Activated CD8-positive, alpha-beta memory T cell treated with anti-CD3 and anti-CD28 coated beads, Interleukin-2, amount 50 U/mL, for 48 hours (primary cell): ENCODE measurements around the gene BHLHE23.
A peak's percentile ranks its signal among the peaks of the same experiment; 100 is the strongest.

ENCODE experiments used
- DNase-seq: peaks from one replicate; pipeline ENCODE4 v3.0.0-alpha.2; 2020

The BHLHE23 gene

DNA sequence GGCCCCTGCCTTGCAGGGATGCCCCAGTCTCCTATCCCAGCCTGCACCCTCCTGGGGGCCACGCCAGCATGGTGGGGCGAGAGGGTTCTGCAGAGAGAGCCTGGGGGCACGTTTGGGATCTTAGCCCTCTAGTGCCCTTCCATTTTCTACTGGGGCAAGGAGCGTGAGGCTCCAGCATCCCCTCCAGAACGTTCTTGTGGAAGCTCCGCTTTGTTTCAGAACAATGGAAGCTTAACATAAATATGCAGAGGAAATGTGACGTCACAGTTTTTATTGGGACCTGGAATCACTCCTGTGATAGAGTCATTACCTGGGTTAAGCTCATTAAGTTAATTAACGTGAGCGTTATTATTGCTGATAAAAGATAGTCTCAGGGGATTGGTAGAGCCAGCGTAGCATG lies 19.6 kb downstream of the BHLHE23 start:
- DNase-seq = no peak

DNA sequence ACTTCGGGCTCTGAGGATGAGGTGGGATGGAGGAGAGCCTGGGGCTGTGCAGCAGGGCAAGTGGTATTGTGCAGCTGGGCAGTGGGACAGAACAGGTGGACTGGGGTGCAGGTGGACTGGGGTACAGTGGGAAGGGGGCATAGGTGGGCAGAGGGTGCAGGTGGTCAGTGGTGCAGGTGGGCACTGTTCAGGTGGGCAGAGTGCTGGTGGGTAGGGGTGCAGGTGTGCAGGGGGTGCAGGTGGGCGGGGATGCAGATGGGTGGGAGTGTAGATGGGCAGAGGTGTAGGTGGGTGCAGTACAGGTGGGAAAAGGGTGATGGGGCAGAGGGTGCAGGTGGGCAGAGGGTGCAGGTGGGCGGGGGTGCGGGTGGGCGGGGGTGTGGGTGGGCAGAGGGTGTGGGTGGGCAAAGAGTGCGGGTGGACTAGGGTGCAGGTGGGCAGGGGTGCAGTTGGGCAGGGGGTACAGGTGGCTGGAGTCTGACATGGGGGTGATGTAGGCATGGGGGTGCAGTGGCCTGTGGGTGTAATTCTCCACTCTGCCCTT lies 20.4 kb downstream of the BHLHE23 start:
- no peak for DNase-seq

DNA sequence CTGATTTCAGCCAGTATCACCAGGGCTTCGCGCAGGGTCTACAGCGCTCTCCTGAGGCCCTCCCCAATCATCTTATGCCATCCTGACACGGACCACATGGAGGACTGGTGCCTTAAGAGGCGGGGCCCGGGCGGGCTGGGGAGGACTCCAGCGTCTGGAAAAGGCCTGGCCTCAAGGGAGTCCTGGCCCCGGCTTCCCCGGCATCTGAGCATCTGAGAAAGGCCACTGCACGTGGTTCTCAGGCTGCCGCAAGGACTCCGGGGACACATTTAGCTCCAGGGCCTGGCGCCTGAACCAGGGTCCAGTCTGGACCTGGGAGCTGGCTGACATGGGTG lies 21.4 kb downstream of the BHLHE23 start:
- DNase-seq = no peak

DNA sequence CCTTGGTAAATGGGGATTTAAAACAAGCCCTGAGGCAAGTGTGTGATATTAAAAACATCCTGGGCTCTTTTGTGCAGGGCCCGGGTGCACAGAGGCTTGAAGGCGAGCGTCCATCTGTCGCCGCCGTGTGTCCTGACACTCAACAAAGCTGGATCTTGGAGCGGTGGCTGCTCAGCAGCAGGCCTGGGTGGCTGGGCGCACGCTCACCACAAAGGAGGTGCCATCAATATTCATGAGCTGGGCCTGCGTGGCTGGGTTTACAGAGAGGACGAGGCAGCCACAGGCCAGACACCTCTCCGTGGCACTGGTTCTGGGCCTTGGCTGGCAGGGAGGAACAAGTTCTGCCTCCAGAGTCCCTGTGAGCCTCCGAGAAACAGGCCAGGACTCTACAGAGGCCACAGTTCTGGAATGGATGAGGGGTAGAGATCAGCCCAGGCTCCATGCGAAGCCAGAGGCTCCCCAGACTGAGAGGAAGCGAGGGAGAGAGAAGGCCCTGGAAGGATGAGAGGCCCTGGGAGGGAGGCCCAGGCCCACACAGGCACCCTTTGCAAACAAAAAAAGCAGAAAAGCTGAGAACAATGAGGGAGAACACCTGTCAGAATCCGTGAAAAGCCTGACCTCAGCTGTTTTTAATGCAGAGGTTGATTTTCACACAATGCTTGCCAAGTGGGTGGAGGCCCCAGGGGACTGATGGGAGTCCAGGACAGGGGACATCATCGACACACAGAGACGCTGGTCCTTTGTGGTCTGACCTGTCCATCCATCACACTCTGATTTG lies 21.9 kb downstream of the BHLHE23 start:
- DNase-seq = no peak

DNA sequence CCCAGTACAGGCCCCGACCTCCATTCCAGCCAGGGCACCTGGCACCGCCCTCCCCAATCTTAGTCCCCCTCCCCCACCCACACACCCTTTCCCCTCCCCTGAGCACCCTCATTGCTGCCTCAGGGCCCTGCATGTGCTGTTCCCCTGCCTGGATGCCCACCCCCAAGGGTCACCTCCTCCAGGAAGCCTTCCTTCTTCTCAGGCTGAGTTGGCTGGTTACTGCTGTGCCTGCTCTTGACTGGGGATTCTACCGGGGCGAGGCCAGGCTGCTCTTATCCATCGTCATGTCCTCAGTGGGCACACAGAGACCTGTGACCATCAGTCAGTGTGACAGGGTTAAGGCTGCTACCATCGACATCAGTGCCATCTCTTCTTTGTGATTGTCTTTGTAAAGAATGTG lies 23.6 kb downstream of the BHLHE23 start:
- no peak for DNase-seq

DNA sequence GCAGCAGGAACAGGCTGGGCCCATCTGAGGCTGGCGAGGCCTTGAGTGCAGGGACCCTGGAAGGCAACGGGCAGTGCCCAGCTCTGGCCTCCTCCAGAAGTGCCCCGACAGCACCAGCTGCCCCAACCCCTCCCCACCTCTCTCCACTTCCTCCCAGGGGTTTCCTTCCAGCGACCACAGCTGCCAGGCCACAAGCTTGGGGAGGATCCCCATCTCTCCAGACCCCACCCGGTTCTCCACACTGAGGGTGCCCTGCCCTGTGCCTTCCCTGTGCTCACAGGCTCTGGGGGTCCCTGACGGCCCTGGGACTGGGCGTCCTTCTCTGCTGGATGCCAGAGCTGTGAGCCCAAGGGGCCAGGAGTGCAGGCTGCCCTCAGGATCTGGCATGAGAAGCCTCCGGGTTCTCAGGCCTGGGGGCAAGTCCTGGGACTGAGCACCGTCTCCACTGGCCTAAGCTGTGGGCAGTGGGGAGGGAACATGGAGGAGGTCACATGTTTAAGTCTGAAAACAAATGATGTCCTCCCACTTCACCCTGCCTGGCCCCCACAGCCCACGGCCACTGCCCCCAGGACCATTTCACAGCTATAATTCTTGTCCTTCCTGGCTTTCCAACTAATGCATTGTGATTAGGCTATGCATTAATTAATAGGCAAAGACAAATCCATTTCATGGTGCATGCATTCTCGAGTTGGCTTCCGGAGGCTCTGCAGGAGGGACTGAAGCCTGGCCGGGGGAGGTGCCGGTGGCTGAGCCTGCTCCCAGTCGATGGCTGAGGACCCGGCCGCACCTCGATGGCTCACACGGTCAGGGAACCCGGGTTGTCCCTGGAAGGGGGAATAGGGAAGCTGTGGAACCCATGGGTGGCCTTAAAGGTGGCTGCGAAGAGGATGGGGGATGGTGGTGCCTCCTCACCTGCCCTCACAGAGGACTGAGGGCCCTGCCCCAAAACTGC lies 24.4 kb downstream of the BHLHE23 start:
- DNase-seq = no peak

DNA sequence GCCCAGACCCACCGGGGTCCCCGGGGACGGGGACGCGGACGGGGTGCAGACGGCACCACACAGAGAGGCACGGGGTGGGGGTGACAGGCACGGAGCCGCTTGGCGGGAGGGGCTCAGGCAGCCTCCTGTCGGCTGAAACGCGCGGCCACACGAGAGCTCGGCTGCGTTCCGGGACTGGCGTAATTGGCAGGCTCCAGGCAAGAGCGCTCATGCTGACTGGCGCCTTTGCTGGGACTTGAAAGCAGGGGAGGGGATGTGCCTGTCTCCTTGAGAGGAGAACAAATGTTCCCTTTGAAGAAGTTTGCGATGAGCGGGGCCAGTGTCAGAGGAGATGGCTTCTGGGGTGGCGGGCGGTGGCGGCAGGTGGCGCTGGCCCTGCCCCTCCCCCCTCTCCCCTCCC lies 25.8 kb downstream of the BHLHE23 start:
- DNase-seq = no peak

DNA sequence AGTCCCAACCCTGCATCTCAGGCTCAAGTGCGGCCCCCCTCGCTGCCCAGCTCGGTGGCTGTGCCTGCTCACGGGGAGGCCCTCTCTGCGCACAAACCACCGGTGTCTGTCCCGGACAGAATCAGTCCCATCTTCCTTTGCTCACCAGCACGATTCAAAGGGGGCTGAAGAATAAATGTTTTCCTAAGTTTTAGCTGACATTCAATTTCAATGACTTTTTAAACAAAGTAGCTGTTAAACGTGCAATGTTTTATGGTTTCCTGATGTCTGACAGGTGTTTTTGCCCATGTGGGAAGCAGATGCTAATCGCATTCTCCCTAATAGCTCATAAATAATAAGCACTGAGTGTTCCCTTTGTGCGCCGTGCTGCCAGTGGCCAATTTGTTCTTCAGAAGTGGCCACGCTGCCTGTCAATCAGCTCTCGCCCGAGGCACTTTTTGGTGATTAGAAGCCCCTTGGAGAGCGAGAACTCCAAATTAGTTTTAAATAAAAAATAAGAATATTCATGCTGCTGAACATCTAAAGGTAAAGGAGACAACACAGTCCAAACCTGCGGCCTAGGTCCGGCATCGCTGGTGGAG lies 26.3 kb downstream of the BHLHE23 start:
- DNase-seq = no peak

DNA sequence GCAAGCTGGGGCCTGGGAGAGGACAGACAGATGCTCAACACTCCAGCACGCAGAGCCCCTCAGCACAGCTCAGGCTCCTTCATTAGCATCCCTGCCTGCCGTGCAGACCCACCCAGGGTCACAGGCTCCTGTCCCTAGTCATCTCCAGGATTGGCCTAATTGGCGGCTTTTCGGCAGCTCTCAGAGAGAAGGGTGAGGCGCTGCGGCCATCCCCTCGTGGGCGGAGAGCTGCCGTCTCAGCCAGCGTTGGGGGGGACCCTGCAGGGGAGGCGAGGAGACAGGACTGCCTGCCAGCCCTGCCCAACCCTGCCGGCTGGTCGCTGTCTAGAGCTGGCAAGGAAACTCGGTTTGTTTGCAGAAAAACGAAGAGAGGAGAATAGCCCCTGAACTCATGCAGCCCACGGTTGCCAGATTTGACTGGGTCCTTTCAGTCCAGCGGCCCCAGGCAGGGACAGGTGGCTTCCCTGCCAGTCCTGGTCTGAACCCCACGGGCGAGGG lies 26.8 kb downstream of the BHLHE23 start:
- no peak for DNase-seq

DNA sequence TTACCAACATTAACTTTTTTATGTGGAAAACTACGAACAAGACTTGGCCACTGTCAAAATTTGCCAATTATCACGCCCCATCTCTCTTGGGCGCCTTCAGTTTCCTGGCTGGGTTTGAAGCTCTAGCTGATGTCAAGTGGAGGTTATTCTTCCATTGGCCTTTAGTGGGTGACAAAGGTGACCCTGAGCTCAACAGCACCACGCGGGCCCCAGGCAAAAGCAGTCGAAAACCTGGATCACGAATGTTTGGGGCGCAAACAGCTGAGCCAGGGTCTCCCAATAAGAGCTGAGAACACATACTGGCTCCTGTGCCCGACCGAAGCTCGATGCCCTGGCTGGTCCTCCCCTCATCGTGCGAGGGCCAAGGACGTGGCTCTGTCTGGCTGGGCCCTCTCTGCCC lies 27.5 kb downstream of the BHLHE23 start:
- DNase-seq = no peak

DNA sequence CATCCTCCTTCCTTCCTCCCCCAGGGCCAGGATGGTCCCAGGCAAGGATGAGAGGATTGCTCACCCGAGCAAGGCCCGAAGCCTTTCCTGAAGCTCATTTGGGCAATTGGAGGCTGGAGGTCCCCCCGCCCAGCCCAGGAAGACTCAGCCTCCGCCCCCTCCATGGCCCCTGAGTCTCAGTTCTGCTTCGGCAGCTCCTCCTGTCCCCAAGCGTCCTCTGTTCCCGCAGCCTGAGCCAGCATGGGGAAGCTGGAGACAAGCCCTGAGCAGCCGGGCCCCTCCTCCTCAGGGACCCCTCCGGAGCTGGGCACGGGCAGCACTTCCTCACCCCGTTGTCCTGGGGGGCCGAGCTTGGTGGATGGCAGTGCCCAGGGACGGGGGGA lies 28.2 kb downstream of the BHLHE23 start:
- no peak for DNase-seq

DNA sequence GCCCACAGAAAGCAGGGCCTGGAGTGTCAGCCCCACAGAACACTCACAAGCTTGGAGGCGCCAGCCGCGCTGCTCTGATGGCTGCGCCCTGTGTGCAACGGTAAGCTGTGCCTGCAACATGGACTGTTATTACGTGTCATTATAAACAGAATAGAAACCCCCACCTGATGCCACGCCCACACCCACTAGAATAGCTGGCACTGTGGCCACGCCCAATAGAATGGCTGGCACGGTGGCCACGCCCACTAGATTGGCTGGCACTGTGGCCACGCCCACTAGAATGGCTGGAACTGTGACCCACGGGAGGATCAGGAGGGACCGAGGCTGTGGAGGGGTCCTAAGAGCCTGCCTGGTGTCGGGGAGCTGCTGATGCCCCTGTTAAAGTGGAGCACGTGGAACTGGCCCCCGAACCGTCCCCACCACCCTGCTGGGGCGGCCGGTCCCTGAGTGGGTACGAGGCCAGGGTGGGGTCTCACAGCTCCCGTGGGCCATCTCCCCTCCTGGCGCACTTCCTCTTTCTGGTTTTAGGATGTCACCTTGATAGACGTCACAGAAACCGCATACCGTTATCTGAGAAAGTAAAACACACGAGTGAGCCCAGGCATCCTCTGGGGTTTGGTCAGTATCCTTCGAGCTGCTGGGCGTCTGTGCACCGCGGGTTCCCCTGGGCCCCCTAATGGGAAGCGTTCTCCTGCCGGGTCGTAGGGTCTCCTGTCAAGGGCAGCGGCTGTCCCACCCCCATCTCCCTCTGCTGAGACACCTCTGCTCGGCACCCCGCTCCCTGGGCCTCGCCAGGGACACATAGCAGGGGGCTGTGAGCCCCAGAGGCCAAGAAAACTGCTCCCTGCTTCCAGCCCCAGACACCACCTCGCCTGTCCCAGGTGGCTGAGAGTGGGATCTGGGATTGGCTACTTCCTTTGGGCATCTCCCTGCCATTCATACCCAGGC lies 28.9 kb downstream of the BHLHE23 start:
- DNase-seq = peak; percentile 80

DNA sequence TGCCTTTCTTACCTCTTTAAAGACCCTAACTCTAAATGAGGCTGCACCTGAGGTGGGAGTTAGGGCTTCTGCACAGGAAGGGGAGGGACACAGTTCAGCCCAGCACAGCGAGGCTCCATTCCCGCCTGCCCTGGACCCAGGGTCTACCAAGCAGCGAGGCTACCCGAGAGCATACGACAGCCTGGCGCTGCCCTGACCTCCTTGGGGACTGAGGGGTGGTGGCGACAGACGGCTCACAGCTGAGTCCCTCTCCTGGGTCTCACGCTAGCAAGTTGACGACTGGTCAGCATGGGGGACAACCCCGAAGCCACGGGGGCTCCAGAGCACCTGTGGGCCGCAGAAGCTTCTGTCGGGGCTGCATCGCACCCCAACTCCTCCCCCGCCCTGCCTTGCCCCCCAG lies 29.9 kb downstream of the BHLHE23 start:
- DNase-seq = no peak

DNA sequence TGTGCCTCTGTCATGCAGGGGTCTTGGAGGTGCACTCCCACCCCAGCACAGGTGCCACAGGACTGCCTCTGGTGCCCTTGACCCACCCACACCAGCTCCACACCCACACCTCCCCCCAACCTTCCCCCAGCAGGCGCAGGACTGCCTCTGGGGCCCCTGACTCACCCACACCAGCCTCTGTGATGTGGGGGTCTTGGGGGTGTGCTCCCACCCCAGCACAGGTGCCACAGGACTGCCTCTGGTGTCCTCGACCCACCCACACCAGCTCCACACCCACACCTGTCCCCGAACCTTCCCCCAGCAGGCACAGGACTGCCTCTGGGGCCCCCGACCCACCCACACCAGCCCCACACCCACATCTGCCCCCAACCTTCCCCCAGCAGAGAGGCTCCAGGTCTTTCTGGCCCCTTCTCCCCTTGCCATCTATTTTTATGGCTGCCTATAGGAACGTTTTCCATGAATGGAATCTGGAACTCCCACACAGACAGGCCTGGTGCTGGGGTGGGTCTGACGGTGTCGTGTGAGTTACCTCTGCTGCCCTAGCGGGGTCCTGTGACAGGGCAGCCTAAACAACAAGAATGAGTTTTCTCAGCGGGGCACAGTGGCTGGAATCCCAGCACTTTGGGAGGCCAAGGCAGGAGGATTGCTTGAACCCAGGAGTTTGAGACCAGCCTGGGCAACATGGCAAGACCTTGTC lies 30.8 kb downstream of the BHLHE23 start:
- DNase-seq = no peak

DNA sequence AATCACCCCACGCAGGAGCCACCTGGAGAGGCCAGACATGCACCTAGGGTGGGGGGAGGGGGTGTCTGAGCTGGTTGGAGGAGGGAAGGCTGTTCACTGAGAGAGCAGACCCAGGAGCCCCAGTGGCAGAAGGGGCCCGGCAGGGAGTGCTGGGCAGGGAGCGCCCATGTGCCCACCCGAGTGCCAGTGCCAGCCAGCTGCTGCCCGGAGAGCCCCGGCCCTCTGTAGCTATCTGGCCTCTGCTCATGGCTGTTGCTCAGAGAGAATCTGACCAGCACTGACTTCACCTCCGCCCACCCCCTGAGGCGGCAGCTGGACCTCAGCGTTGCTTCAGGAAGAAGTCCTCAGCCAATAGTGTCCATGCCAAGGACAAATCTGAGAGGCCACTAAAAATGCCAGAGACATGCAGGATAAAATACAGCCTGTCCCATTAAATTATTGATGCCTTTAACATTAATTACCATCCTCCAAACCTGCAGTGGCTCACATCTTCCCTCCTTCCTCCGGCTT lies 31.5 kb downstream of the BHLHE23 start:
- no peak for DNase-seq

DNA sequence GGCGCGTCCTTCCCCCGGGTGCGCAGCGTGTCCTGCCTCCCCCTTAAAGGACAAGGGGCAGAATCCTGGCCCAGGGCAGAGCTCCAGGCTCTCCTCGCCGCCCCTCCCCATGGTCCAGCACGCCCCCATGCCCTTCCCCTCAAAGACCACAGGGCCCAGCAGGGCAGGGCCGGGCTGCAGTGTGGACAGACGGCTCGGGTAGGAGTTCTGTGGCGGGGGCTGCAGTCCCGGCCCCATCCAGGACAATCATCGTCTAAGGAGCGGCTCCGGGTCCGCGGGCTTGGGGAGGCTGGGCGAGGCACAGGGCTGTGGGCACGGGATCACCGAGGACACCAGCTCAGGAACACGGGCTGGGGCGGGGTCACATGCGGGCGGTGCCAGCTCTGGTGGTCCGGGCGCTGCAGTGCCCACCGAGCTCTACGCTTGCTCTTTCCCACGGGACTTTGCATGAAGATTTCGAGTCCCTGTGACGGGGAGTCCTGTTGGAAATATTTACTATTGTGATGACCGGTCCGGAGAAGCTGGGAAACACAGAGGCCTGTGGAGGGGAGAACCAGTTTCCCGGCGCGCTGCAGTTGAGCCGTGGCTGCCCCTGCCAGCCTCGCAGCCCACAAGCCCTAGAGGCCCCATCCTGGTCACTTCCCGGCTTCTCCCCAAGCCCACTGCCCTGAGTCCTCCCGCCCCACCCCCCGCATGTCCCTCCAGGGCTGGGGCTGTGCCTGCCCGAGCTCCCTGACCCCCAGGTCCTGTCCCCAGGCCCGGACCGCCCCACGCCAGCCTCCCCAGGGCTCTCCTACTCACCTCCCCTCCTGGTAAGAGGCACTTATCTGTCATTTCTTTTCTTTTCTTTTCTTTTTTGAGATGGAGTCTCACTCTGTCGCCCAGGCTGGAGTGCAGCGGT lies 33.7 kb downstream of the BHLHE23 start:
- DNase-seq = no peak

DNA sequence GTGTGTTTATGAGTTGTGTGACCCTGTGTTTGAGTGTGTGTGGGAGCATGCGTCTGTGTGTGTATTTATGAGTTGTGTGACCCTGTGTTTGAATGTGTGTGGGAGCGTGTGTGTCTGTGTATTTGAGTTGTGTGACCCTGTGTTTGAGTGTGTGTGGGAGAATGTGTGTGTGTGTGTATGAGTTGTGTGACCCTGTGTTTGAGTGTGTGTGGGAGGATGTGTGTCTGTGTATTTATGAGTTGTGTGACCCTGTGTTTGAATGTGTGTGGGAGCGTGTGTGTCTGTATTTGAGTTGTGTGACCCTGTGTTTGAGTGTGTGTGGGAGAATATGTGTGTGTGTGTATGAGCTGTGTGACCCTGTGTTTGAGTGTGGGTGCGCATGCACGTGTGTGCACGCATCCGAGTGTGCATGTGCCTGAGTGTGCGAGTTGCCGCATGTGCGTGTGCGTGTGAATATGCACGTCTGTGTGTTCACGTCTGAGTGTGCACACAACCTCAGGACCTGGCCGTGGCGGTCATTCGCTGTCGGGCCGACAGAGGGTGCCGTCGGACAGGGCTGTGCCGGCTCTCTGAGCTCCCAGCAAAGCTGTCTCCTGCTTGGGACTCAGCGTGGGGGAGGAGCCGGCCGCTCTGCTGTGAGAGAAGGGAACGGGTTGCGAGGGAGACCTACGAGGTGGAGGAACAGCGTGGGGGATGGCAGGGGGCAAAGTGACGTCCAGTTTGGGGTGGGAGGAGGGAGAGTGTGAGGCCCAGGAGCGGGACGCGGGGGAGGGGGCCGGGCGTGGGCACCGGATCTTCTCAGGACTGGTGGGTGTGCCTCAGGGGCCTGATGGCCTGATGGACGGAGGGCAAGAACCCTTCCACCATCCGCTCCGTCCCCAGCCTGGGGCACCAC lies 34.6 kb downstream of the BHLHE23 start:
- DNase-seq = peak; percentile 94

DNA sequence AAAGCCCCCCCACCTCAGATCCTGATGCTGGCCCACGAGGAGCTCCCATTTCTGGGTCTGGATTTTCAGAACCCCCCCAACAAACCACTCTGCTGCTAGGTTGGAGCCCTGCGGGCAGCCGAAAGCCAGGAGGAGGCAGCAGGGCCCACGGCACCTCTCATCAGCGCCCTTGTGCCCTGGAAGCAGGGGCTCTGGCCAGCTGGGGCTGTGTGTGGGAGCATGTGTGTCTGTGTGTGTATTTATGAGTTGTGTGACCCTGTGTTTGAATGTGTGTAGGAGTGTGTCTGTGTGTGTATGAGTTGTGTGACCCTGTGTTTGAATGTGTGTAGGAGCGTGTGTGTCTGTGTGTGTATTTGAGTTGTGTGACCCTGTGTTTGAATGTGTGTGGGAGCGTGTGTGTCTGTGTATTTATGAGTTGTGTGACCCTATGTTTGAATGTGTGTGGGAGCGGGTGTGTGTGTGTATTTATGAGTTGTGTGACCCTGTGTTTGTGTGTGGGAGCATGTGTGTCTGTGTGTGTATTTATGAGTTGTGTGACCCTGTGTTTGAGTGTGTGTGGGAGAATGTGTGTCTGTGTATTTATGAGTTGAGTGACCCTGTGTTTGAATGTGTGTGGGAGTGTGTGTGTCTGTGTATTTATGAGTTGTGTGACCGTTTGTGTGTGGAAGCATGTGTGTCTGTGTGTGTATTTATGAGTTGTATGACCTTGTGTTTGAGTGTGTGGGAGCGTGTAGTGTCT lies 35.4 kb downstream of the BHLHE23 start:
- no peak for DNase-seq
